EL (cell line): ENCODE data around the gene SLC22A4.

Source experiments
- DNase-seq: peaks from one replicate; pipeline ENCODE4 v3.0.0-alpha.2; 2016

SLC22A4 gene

GRCh38 chr5:132293992-132294727, at the start of gene SLC22A4:
Gene SLC22A4 (plus strand): TSS chr5:132294394. CDS start chr5:132294617, 223 bp downstream.
- peak; percentile 97 for DNase-seq

GRCh38 chr5:132245593-132245992, 48.6 kb upstream of the SLC22A4 start:
- DNase-seq: no peak

GRCh38 chr5:132246806-132247205, 47.4 kb upstream of the SLC22A4 start:
- DNase-seq: no peak

- no peak for DNase-seq
These were observed 43.6 kb upstream of the SLC22A4 start for GRCh38 chr5:132250547-132250946.

GRCh38 chr5:132251220-132251725, 42.9 kb upstream of the SLC22A4 start:
- peak; percentile 28 for DNase-seq

- DNase-seq: no peak
These were observed 41.2 kb upstream of the SLC22A4 start for GRCh38 chr5:132253008-132253441.

- no peak for DNase-seq
These were observed 40.5 kb upstream of the SLC22A4 start for GRCh38 chr5:132253452-132254320.

- DNase-seq: no peak
These were observed 39.7 kb upstream of the SLC22A4 start for GRCh38 chr5:132254321-132254977.

GRCh38 chr5:132256086-132256782, 38.0 kb upstream of the SLC22A4 start:
- no peak for DNase-seq

- DNase-seq: no peak
These were observed 37.4 kb upstream of the SLC22A4 start for GRCh38 chr5:132256783-132257130.

GRCh38 chr5:132257131-132258101, 36.8 kb upstream of the SLC22A4 start, which contains the start of gene PDLIM4:
Gene PDLIM4 (plus strand): TSS chr5:132257696. CDS start chr5:132257735, 39 bp downstream.
- DNase-seq: peak; percentile 37

GRCh38 chr5:132258102-132259068, 35.8 kb upstream of the SLC22A4 start:
- peak; percentile 58 for DNase-seq

- DNase-seq: peak; percentile 92
These were observed 34.9 kb upstream of the SLC22A4 start for GRCh38 chr5:132259069-132259851.

GRCh38 chr5:132260051-132260450, 34.1 kb upstream of the SLC22A4 start:
- peak; percentile 19 for DNase-seq

- peak; percentile 95 for DNase-seq
These were observed 33.3 kb upstream of the SLC22A4 start for GRCh38 chr5:132260714-132261551.

GRCh38 chr5:132261881-132262845, 32.0 kb upstream of the SLC22A4 start:
- DNase-seq: no peak
